Measurements from ENCODE around the gene ATP2A3.

DNA sequence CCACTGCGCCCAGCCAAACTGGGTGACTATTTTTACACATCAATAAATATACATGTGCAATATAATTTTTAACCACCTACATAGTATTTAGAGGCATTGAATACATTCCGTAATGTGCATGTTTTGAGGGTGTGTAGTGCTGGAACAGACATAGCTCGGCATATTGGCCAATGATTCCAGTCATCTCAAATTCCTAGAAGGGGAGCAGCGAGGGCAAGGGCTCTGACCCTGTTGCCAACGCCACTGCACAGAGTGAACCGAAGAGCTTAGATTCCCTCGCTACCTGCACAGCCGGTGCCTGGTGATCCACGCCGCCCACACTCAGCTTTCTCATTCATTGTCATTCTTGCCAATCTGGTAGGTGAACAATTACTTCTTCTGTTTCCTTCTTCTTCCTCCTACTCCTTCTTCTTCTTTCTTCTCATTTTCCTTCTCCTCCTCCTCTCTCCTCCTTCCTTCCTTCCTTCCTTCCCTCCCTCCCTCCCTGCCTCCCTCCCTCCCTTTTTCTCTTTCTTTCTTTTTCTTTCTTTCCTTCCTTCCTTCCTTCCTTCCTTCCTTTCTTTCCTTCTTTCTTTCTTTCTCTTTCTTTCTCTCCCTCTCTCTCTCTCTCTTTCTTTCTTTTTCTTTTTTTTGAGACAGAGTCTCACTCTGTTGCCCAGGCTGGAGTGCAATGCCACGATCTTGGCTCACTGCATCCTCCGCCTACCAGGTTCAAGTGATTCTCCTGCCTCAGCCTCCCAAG lies 26.3 kb upstream of the ATP2A3 start:
- TF ChIP-seq, protein P1, sequence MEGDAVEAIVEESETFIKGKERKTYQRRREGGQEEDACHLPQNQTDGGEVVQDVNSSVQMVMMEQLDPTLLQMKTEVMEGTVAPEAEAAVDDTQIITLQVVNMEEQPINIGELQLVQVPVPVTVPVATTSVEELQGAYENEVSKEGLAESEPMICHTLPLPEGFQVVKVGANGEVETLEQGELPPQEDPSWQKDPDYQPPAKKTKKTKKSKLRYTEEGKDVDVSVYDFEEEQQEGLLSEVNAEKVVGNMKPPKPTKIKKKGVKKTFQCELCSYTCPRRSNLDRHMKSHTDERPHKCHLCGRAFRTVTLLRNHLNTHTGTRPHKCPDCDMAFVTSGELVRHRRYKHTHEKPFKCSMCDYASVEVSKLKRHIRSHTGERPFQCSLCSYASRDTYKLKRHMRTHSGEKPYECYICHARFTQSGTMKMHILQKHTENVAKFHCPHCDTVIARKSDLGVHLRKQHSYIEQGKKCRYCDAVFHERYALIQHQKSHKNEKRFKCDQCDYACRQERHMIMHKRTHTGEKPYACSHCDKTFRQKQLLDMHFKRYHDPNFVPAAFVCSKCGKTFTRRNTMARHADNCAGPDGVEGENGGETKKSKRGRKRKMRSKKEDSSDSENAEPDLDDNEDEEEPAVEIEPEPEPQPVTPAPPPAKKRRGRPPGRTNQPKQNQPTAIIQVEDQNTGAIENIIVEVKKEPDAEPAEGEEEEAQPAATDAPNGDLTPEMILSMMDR (IDR thresholded peaks at IDR 0.05; ENCODE audit: poor library complexity, severe bottlenecking): no peak
- TF ChIP-seq POLR2AphosphoS5 (IDR thresholded peaks at IDR 0.05) (no peak), MXI1 (conservative IDR thresholded peaks at IDR 0.05; ENCODE audit: poor library complexity, severe bottlenecking) (no peak)
- TF ChIP-seq, protein P2, sequence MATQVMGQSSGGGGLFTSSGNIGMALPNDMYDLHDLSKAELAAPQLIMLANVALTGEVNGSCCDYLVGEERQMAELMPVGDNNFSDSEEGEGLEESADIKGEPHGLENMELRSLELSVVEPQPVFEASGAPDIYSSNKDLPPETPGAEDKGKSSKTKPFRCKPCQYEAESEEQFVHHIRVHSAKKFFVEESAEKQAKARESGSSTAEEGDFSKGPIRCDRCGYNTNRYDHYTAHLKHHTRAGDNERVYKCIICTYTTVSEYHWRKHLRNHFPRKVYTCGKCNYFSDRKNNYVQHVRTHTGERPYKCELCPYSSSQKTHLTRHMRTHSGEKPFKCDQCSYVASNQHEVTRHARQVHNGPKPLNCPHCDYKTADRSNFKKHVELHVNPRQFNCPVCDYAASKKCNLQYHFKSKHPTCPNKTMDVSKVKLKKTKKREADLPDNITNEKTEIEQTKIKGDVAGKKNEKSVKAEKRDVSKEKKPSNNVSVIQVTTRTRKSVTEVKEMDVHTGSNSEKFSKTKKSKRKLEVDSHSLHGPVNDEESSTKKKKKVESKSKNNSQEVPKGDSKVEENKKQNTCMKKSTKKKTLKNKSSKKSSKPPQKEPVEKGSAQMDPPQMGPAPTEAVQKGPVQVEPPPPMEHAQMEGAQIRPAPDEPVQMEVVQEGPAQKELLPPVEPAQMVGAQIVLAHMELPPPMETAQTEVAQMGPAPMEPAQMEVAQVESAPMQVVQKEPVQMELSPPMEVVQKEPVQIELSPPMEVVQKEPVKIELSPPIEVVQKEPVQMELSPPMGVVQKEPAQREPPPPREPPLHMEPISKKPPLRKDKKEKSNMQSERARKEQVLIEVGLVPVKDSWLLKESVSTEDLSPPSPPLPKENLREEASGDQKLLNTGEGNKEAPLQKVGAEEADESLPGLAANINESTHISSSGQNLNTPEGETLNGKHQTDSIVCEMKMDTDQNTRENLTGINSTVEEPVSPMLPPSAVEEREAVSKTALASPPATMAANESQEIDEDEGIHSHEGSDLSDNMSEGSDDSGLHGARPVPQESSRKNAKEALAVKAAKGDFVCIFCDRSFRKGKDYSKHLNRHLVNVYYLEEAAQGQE (IDR thresholded peaks at IDR 0.05; ENCODE audit: borderline replicate concordance): no peak

Data from neural cell (in vitro differentiated cells).